ENCODE measurements around the gene ZNF107. TPM values are rescaled to one million over a fixed set of nuclear protein-coding genes. Genes with fewer than 3 reads are reported as not detected.
"Not testable (repeated sequence)": the region's sequence is repeated elsewhere in the genome, so short reads cannot be mapped to it uniquely, and the experiment has no call there.

Gene ZNF107
- total and polyA plus RNA-seq, 2 donors (not counting 1 experiment from before 2014, with no cell fraction given), result 1.6 to 1.7 TPM

DNA sequence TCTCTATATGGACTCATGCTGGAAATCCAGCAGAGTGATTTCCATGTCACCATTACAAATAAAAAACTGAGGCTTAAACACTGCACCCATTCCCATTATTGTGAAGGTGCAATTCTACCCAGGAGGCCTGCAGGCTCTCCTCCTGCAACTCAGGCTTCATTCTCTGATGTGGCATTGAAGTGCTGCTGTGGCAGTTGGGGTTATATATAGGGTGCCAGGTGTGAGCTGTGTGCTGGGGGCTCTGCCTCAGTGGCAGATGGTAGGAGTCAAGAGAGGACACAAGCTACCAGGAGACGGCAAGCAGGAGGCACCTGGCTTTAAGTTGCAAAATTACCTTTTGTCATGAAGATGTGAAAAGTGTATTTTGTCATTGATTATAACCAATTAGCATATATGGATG is 21.3 kb downstream of the ZNF107 start:
- no peaks in the 10 kb centered on the region for H4K20me1 ChIP-seq (ENCODE audit: control insufficient read depth, extremely low read depth, insufficient read depth, low read length)
- peaks cover 2% of the 10 kb centered on the region for H3K36me3 ChIP-seq (ENCODE audit: control insufficient read depth, insufficient read depth, low read length)
- TF ChIP-seq, protein P1, sequence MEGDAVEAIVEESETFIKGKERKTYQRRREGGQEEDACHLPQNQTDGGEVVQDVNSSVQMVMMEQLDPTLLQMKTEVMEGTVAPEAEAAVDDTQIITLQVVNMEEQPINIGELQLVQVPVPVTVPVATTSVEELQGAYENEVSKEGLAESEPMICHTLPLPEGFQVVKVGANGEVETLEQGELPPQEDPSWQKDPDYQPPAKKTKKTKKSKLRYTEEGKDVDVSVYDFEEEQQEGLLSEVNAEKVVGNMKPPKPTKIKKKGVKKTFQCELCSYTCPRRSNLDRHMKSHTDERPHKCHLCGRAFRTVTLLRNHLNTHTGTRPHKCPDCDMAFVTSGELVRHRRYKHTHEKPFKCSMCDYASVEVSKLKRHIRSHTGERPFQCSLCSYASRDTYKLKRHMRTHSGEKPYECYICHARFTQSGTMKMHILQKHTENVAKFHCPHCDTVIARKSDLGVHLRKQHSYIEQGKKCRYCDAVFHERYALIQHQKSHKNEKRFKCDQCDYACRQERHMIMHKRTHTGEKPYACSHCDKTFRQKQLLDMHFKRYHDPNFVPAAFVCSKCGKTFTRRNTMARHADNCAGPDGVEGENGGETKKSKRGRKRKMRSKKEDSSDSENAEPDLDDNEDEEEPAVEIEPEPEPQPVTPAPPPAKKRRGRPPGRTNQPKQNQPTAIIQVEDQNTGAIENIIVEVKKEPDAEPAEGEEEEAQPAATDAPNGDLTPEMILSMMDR (conservative IDR thresholded peaks at IDR 0.05 in 1 of 2, IDR thresholded peaks at IDR 0.05 in 1 of 2; ENCODE audit: low read depth in 1 of 2, low read length in 2 of 2), result no peak
- TF ChIP-seq EZH2 (IDR thresholded peaks at IDR 0.05; ENCODE audit: low read length, missing control alignments), result no peak
- no peak overlapping the region for H3K4me3 ChIP-seq (replicated peaks in 1 of 4; ENCODE audit: control extremely low read depth in 1 of 4, insufficient read depth in 1 of 4, low read depth in 3 of 4, low read length in 4 of 4)
- no peak overlapping the region for H2AFZ ChIP-seq (ENCODE audit: low read length)
- no peak for DNase-seq (ENCODE audit: low read depth in 2 of 2)
- no peaks in the 10 kb centered on the region for H3K27me3 ChIP-seq (ENCODE audit: control insufficient read depth, insufficient read depth, low read length)
- H3K4me2 ChIP-seq (ENCODE audit: extremely low read depth, insufficient read depth, low read length), result no peak overlapping the region
- H3K79me2 ChIP-seq (ENCODE audit: control insufficient read depth, insufficient read depth, low read length), result no peaks in the 10 kb centered on the region
- H3K9ac ChIP-seq (ENCODE audit: insufficient read depth, low read length), result no peak overlapping the region
- no peaks in the 10 kb centered on the region for H3K4me1 ChIP-seq (ENCODE audit: control insufficient read depth, extremely low read depth, insufficient read depth, low read length)
- H3K9me3 ChIP-seq (ENCODE audit: control insufficient read depth, insufficient read depth, low read depth, low read length), result no peaks in the 10 kb centered on the region
- H3K27ac ChIP-seq (ENCODE audit: insufficient read depth, low read length), result no peak overlapping the region

DNA sequence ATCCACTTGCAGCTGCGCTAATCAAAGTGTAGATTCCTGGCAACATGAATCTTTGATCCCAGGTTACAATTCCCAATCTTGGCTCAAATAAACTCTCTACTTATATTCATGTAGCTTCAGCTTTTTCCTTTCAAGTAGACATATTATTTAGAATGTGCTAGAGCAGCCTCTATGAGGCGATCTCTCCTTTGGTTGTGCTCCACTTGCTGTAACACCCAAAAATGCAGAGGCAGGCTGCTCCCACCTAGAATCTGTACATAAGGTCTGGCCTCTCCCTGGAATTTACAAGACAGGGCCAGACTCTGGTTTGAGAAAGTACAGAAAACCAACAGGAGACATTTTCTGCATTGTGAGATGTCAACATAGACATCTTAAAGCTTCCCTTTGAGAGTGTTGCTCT is 23.1 kb downstream of the ZNF107 start:
- Histone ChIP-seq H3K4me3 (replicated peaks in 1 of 4; ENCODE audit: control extremely low read depth in 1 of 4, insufficient read depth in 1 of 4, low read depth in 3 of 4, low read length in 4 of 4) (no peak overlapping the region), H3K9ac (ENCODE audit: insufficient read depth, low read length) (no peak overlapping the region), H4K20me1 (ENCODE audit: control insufficient read depth, extremely low read depth, insufficient read depth, low read length) (no peaks in the 10 kb centered on the region), H3K36me3 (ENCODE audit: control insufficient read depth, insufficient read depth, low read length) (peaks cover 2% of the 10 kb centered on the region), H3K27me3 (ENCODE audit: control insufficient read depth, insufficient read depth, low read length) (no peaks in the 10 kb centered on the region), H3K79me2 (ENCODE audit: control insufficient read depth, insufficient read depth, low read length) (no peaks in the 10 kb centered on the region), H3K27ac (ENCODE audit: insufficient read depth, low read length) (no peak overlapping the region), H2AFZ (ENCODE audit: low read length) (no peak overlapping the region), H3K4me1 (ENCODE audit: control insufficient read depth, extremely low read depth, insufficient read depth, low read length) (no peaks in the 10 kb centered on the region), H3K9me3 (ENCODE audit: control insufficient read depth, insufficient read depth, low read depth, low read length) (no peaks in the 10 kb centered on the region), H3K4me2 (ENCODE audit: extremely low read depth, insufficient read depth, low read length) (no peak overlapping the region)
- no peak for DNase-seq (ENCODE audit: low read depth in 2 of 2)
- TF ChIP-seq, protein P1 (conservative IDR thresholded peaks at IDR 0.05 in 1 of 2, IDR thresholded peaks at IDR 0.05 in 1 of 2; ENCODE audit: low read depth in 1 of 2, low read length in 2 of 2), result no peak
- TF ChIP-seq EZH2 (IDR thresholded peaks at IDR 0.05; ENCODE audit: low read length, missing control alignments), result no peak

DNA sequence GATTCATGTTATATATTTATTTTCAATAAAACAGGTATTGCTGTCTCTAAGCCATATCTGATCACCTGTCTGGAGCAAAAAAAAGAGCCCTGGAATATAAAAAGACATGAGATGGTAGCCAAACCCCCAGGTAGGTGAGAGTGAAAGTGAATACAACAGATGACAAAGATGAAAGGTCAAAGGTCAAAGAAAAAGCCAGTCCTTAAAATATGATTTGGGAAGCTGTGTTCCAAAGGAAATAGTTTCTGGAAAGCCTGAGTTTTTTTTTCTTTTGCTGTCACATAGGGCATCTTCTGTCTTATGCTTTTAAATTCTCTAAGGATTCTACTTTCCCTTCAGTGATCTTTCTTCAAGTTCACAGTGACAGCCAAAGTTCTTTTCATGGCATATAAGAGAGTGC is 25.9 kb downstream of the ZNF107 start:
- no peak overlapping the region for H3K4me3 ChIP-seq (replicated peaks in 1 of 4; ENCODE audit: control extremely low read depth in 1 of 4, insufficient read depth in 1 of 4, low read depth in 3 of 4, low read length in 4 of 4)
- H4K20me1 ChIP-seq (ENCODE audit: control insufficient read depth, extremely low read depth, insufficient read depth, low read length), result no peaks in the 10 kb centered on the region
- no peak overlapping the region for H2AFZ ChIP-seq (ENCODE audit: low read length)
- no peak overlapping the region for H3K27ac ChIP-seq (ENCODE audit: insufficient read depth, low read length)
- H3K79me2 ChIP-seq (ENCODE audit: control insufficient read depth, insufficient read depth, low read length), result no peaks in the 10 kb centered on the region
- H3K9ac ChIP-seq (ENCODE audit: insufficient read depth, low read length), result no peak overlapping the region
- no peaks in the 10 kb centered on the region for H3K27me3 ChIP-seq (ENCODE audit: control insufficient read depth, insufficient read depth, low read length)
- no peaks in the 10 kb centered on the region for H3K36me3 ChIP-seq (ENCODE audit: control insufficient read depth, insufficient read depth, low read length)
- H3K9me3 ChIP-seq (ENCODE audit: control insufficient read depth, insufficient read depth, low read depth, low read length), result no peaks in the 10 kb centered on the region
- no peak for DNase-seq (ENCODE audit: low read depth in 2 of 2)
- no peaks in the 10 kb centered on the region for H3K4me1 ChIP-seq (ENCODE audit: control insufficient read depth, extremely low read depth, insufficient read depth, low read length)
- TF ChIP-seq, protein P1 (conservative IDR thresholded peaks at IDR 0.05 in 1 of 2, IDR thresholded peaks at IDR 0.05 in 1 of 2; ENCODE audit: low read depth in 1 of 2, low read length in 2 of 2), result no peak
- no peak for TF ChIP-seq EZH2 (IDR thresholded peaks at IDR 0.05; ENCODE audit: low read length, missing control alignments)
- no peak overlapping the region for H3K4me2 ChIP-seq (ENCODE audit: extremely low read depth, insufficient read depth, low read length)

DNA sequence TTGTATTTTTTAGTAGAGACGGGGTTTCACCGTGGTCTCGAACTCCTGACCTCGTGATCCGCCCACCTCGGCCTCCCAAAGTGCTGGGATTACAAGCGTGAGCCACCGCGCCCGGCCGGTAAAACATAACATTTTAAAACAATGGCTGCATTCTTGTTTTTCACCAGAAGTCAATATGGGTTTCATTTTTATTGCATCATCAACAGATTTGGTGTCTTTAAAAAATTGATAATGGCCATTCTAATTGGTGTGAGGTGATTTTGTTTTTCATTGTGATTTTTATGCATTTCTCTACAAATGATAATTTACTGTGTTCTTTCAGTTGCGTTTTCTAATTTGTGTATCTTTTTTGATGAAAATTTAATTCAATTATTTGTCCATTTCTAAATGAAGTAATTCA is 31.9 kb downstream of the ZNF107 start:
- not testable (repeated sequence) for H3K4me3 ChIP-seq (replicated peaks in 1 of 4; ENCODE audit: control extremely low read depth in 1 of 4, insufficient read depth in 1 of 4, low read depth in 3 of 4, low read length in 4 of 4); H3K4me1 ChIP-seq (ENCODE audit: control insufficient read depth, extremely low read depth, insufficient read depth, low read length); H3K27me3 ChIP-seq (ENCODE audit: control insufficient read depth, insufficient read depth, low read length); H3K36me3 ChIP-seq (ENCODE audit: control insufficient read depth, insufficient read depth, low read length); H3K79me2 ChIP-seq (ENCODE audit: control insufficient read depth, insufficient read depth, low read length); DNase-seq (ENCODE audit: low read depth in 2 of 2); H3K9ac ChIP-seq (ENCODE audit: insufficient read depth, low read length); H3K4me2 ChIP-seq (ENCODE audit: extremely low read depth, insufficient read depth, low read length); H3K27ac ChIP-seq (ENCODE audit: insufficient read depth, low read length); H2AFZ ChIP-seq (ENCODE audit: low read length); H3K9me3 ChIP-seq (ENCODE audit: control insufficient read depth, insufficient read depth, low read depth, low read length); H4K20me1 ChIP-seq (ENCODE audit: control insufficient read depth, extremely low read depth, insufficient read depth, low read length)
